COR-L47 (cell line): Measurements from ENCODE around the gene VN1R5.
"Not testable (repeated sequence)": the region's sequence is repeated elsewhere in the genome, so short reads cannot be mapped to it uniquely, and the experiment has no call there.

Source experiments
- DNase-seq: peaks from one replicate; lab custom pipeline; 2025; lab: John Stamatoyannopoulos, UW

Gene VN1R5

GRCh38 chr1:247255772-247256171 is at the start of gene VN1R5:
TSS of gene VN1R5 (plus strand) at chr1:247256072.
- DNase-seq, result not testable (repeated sequence)

- DNase-seq, result no peak
Measured at GRCh38 chr1:247209396-247209795, 46.5 kb upstream of the VN1R5 start.

GRCh38 chr1:247210062-247210375 is 45.9 kb upstream of the VN1R5 start:
- no peak for DNase-seq

GRCh38 chr1:247210376-247211117 is 45.3 kb upstream of the VN1R5 start:
- peak; percentile 97 for DNase-seq

GRCh38 chr1:247211339-247211738 is 44.5 kb upstream of the VN1R5 start:
- no peak for DNase-seq

- no peak for DNase-seq
Measured at GRCh38 chr1:247212012-247212411, 43.9 kb upstream of the VN1R5 start.

GRCh38 chr1:247212627-247213617 is 43.0 kb upstream of the VN1R5 start:
- DNase-seq, result no peak

- DNase-seq, result no peak
Measured at GRCh38 chr1:247216261-247216660, 39.6 kb upstream of the VN1R5 start.

- DNase-seq, result no peak
Measured at GRCh38 chr1:247218121-247218651, 37.7 kb upstream of the VN1R5 start.

GRCh38 chr1:247220280-247220679 is 35.6 kb upstream of the VN1R5 start:
- not testable (repeated sequence) for DNase-seq

- no peak for DNase-seq
Measured at GRCh38 chr1:247222840-247223239, 33.0 kb upstream of the VN1R5 start.

GRCh38 chr1:247224822-247225221 is 31.1 kb upstream of the VN1R5 start:
- no peak for DNase-seq

GRCh38 chr1:247228133-247228532 is 27.7 kb upstream of the VN1R5 start:
- peak; percentile 29 for DNase-seq

- DNase-seq, result no peak
Measured at GRCh38 chr1:247241691-247242090, 14.2 kb upstream of the VN1R5 start.

- no peak for DNase-seq
Measured at GRCh38 chr1:247243524-247244137, 12.2 kb upstream of the VN1R5 start.

GRCh38 chr1:247246325-247247115 is 9.4 kb upstream of the VN1R5 start:
- DNase-seq, result no peak

GRCh38 chr1:247247568-247247967 is 8.3 kb upstream of the VN1R5 start:
- no peak for DNase-seq

GRCh38 chr1:247266053-247266452 is 10.2 kb downstream of the VN1R5 start:
- DNase-seq, result no peak

- no peak for DNase-seq
Measured at GRCh38 chr1:247268390-247269045, 12.6 kb downstream of the VN1R5 start.

GRCh38 chr1:247269133-247269532 is 13.3 kb downstream of the VN1R5 start:
- no peak for DNase-seq

GRCh38 chr1:247270003-247270402 is 14.1 kb downstream of the VN1R5 start:
- DNase-seq, result no peak
